ENCODE measurements around the gene TMEM43. TPM values are rescaled to one million over a fixed set of nuclear protein-coding genes. Genes with fewer than 3 reads are reported as not detected.

Gene TMEM43
- total and polyA plus RNA-seq, 2 of the 8 experiments (the other 6 are each of a cell fraction or from before 2014, with no cell fraction given) = 27.0 to 33.7 TPM

DNA sequence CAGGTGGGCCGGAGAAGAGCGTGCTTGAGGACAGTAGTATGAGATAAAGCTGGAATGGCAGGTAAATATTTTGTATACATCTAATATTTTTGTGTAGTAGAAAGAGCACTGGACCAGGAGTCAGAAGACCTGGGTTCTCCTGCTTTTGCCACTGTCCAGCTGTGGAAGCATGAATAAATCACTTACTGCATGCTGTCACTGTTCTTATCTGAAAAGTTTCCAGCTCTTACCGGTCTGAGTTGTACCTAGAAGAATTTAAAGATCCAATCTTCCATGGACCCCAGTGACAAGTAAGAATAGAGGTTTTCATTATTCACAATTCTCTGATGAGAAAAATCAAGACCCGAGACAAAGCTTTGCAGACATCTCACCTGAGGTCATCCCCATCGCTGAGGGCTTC lies 47.6 kb downstream of the TMEM43 start (continued):
- TF ChIP-seq CTBP2 (IDR thresholded peaks at IDR 0.05; ENCODE audit: borderline replicate concordance, insufficient read depth, insufficient read length, low read length) (no peak), TBP (IDR thresholded peaks at IDR 0.05; ENCODE audit: low read depth, low read length) (no peak), SIX5 (IDR thresholded peaks at IDR 0.05; ENCODE audit: low read depth, low read length) (no peak), RBBP5 (IDR thresholded peaks at IDR 0.05; ENCODE audit: borderline replicate concordance, low read depth, low read length) (no peak), GABPA (IDR thresholded peaks at IDR 0.05; ENCODE audit: borderline replicate concordance, insufficient read depth, low read length) (no peak), SRF (IDR thresholded peaks at IDR 0.05; ENCODE audit: low read depth, low read length) (no peak)
